DOHH2 (cell line): ENCODE data around the gene CUTA.

ENCODE experiments used
- EZH2phosphoT487 ChIP-seq: fragments of 200-600 bp; sonication (generic); IDR thresholded peaks from 2 replicates; pipeline ENCODE4 v1.6.1; 2017; ENCODE audit warnings: borderline replicate concordance, mild to moderate bottlenecking, antibody characterized with exemption, low read length, moderate library complexity, mixed read lengths
- TF ChIP-seq, protein P1 (sequence below): fragments of 200-600 bp; sonication (generic); IDR thresholded peaks from one replicate; pipeline ENCODE4 v1.5.1; 2014; ENCODE audit warnings: antibody characterized with exemption, mild to moderate bottlenecking, low read depth, low read length; ENCODE audit not compliant: poor library complexity, severe bottlenecking

DNA sequence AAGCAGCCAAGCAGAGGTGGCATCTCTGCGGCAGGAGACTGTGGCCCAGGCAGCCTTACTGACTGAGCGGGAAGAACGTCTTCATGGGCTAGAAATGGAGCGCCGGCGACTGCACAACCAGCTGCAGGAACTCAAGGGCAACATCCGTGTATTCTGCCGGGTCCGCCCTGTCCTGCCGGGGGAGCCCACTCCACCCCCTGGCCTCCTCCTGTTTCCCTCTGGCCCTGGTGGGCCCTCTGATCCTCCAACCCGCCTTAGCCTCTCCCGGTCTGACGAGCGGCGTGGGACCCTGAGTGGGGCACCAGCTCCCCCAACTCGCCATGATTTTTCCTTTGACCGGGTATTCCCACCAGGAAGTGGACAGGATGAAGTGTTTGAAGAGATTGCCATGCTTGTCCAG, 13.0 kb downstream of the CUTA start:
- no peak for TF ChIP-seq EZH2phosphoT487
- TF ChIP-seq, protein P1, sequence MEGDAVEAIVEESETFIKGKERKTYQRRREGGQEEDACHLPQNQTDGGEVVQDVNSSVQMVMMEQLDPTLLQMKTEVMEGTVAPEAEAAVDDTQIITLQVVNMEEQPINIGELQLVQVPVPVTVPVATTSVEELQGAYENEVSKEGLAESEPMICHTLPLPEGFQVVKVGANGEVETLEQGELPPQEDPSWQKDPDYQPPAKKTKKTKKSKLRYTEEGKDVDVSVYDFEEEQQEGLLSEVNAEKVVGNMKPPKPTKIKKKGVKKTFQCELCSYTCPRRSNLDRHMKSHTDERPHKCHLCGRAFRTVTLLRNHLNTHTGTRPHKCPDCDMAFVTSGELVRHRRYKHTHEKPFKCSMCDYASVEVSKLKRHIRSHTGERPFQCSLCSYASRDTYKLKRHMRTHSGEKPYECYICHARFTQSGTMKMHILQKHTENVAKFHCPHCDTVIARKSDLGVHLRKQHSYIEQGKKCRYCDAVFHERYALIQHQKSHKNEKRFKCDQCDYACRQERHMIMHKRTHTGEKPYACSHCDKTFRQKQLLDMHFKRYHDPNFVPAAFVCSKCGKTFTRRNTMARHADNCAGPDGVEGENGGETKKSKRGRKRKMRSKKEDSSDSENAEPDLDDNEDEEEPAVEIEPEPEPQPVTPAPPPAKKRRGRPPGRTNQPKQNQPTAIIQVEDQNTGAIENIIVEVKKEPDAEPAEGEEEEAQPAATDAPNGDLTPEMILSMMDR: no peak
